ENCODE results near the gene LURAP1L.

GRCh38 chr9:12753931-12754330 is 20.9 kb upstream of the LURAP1L start:
- TF ChIP-seq POLR2A (IDR thresholded peaks at IDR 0.05; ENCODE audit: low read depth, low read length) (no peak), POLR2AphosphoS5 (IDR thresholded peaks at IDR 0.05; ENCODE audit: low read depth, low read length) (no peak), SPI1 (IDR thresholded peaks at IDR 0.05; ENCODE audit: low read depth, low read length) (no peak)

Measured in GM12891 (cell line).